Prostate gland (tissue), 2 donors: ENCODE data around the gene TMEM229B.

Source experiments
- POLR2AphosphoS5 ChIP-seq: sonication (generic); formaldehyde crosslinking; IDR thresholded peaks from one replicate; pipeline ENCODE4 v1.6.1; 2017; ENCODE audit warnings: antibody characterized with exemption
- TF ChIP-seq, protein P1 (sequence below), 4 experiments: fragments of 200-600 bp in 2 of 4; fragments of 450-650 bp in 2 of 4; sonication (generic) in 2 of 4; IDR thresholded peaks; 1 replicate in 3 of 4; 2 replicates in 1 of 4; pipeline ENCODE4 v1.5.1; 2016 to 2019; ENCODE audit warnings: antibody characterized with exemption in 4 of 4, mild to moderate bottlenecking in 2 of 4, moderate library complexity in 2 of 4

DNA sequence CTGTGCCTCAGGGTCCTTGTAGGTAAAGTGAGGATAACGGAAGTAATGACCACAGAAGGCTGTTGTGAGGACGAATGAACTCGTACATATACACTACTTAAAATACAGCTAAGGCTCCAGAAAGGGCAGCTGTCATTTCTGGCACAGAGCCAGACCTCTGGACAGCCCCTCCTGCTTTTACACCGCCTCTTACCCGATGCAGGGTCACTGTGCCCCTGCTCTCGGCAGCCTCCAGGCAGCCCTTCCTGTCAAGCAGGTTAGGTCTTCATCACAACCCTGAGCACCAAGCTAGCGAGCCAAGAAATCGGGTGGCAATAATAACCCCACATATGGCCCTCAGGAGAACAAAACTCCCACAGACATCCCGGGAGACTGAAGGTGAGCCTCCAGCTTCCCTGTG lies 8.5 kb downstream of the TMEM229B start:
- no peak for TF ChIP-seq POLR2AphosphoS5
- TF ChIP-seq, protein P1, sequence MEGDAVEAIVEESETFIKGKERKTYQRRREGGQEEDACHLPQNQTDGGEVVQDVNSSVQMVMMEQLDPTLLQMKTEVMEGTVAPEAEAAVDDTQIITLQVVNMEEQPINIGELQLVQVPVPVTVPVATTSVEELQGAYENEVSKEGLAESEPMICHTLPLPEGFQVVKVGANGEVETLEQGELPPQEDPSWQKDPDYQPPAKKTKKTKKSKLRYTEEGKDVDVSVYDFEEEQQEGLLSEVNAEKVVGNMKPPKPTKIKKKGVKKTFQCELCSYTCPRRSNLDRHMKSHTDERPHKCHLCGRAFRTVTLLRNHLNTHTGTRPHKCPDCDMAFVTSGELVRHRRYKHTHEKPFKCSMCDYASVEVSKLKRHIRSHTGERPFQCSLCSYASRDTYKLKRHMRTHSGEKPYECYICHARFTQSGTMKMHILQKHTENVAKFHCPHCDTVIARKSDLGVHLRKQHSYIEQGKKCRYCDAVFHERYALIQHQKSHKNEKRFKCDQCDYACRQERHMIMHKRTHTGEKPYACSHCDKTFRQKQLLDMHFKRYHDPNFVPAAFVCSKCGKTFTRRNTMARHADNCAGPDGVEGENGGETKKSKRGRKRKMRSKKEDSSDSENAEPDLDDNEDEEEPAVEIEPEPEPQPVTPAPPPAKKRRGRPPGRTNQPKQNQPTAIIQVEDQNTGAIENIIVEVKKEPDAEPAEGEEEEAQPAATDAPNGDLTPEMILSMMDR (IDR thresholded peaks at IDR 0.05): no peak
